Activated CD8-positive, alpha-beta T cell treated with anti-CD3 and anti-CD28 coated beads for 36 hours (primary cell): ENCODE data around the gene CELSR1. TPM values are rescaled to one million over a fixed set of nuclear protein-coding genes. Genes with fewer than 3 reads are reported as not detected.

Source experiments
- ATAC-seq: fragments of 200-7000 bp; cut with Tn5 transposase; one replicate; pipeline ENCODE4 v1.10.0; 2021; ENCODE audit warnings: mild to moderate bottlenecking, moderate library complexity
- CTCF ChIA-PET: fragments of 350-600 bp; sonication (Branson Sonifier 250); formaldehyde crosslinking; loops from one replicate; lab custom pipeline; 2021; ENCODE audit warnings: antibody characterized with exemption; lab: Charles Lee
- POLR2A ChIA-PET: fragments of 350-600 bp; sonication (Branson Sonifier 250); formaldehyde crosslinking; loops from one replicate; lab custom pipeline; 2021; ENCODE audit warnings: antibody characterized with exemption; lab: Charles Lee
- DNase-seq: peaks from one replicate; pipeline ENCODE4 v3.0.0-alpha.2; 2020
- H3K27ac Mint-ChIP-seq: one replicate; pipeline ENCODE4 v1.8.0; 2021; ENCODE audit warnings: mild to moderate bottlenecking, mixed read lengths
- H3K27me3 Mint-ChIP-seq: one replicate; pipeline ENCODE4 v1.8.0; 2021; ENCODE audit warnings: mixed read lengths
- H3K36me3 Mint-ChIP-seq: one replicate; pipeline ENCODE4 v1.8.0; 2021; ENCODE audit warnings: low read depth, mixed read lengths
- H3K4me1 Mint-ChIP-seq: one replicate; pipeline ENCODE4 v1.8.0; 2021; ENCODE audit warnings: low read depth, mixed read lengths
- H3K4me3 Mint-ChIP-seq: one replicate; pipeline ENCODE4 v1.8.0; 2021; ENCODE audit warnings: mild to moderate bottlenecking, moderate library complexity, mixed read lengths
- H3K9me3 Mint-ChIP-seq: one replicate; pipeline ENCODE4 v1.8.0; 2021; ENCODE audit warnings: mixed read lengths
- intact Hi-C: fragments of 100-400 bp; cut with micrococcal nuclease; formaldehyde crosslinking; loops from one replicate; pipeline ENCODE4 v1.10.0; 2022
- total RNA-seq, 2 experiments: library from RNA; stranded (reverse); gene quantifications; one replicate each; pipeline ENCODE4 v1.2.3, GENCODE V29; 2021
- TF ChIP-seq, protein P1 (sequence below): fragments of 200-600 bp; IDR thresholded peaks from one replicate; pipeline ENCODE4 v1.8.0; 2022; ENCODE audit warnings: antibody characterized with exemption, mild to moderate bottlenecking

CELSR1 gene
- total RNA-seq, 2 experiments from 2014 or later, result 0.25 to 0.36 TPM

GRCh38 chr22:46380069-46380468 is 157.4 kb downstream of the CELSR1 start:
- H3K36me3 Mint-ChIP-seq, result peaks cover 2% of the 10 kb centered on the region
- ChIA-PET CTCF (no interaction called here), POLR2A (no interaction called here)
- H3K27me3 Mint-ChIP-seq, result no peaks in the 10 kb centered on the region
- peaks cover 2% of the 10 kb centered on the region for H3K4me1 Mint-ChIP-seq
- TF ChIP-seq, protein P1, sequence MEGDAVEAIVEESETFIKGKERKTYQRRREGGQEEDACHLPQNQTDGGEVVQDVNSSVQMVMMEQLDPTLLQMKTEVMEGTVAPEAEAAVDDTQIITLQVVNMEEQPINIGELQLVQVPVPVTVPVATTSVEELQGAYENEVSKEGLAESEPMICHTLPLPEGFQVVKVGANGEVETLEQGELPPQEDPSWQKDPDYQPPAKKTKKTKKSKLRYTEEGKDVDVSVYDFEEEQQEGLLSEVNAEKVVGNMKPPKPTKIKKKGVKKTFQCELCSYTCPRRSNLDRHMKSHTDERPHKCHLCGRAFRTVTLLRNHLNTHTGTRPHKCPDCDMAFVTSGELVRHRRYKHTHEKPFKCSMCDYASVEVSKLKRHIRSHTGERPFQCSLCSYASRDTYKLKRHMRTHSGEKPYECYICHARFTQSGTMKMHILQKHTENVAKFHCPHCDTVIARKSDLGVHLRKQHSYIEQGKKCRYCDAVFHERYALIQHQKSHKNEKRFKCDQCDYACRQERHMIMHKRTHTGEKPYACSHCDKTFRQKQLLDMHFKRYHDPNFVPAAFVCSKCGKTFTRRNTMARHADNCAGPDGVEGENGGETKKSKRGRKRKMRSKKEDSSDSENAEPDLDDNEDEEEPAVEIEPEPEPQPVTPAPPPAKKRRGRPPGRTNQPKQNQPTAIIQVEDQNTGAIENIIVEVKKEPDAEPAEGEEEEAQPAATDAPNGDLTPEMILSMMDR, result no peak
- intact Hi-C loops, result no loop called here
- H3K27ac Mint-ChIP-seq, result no peak overlapping the region
- no peak overlapping the region for H3K4me3 Mint-ChIP-seq
- no peak for DNase-seq
- H3K9me3 Mint-ChIP-seq, result peaks cover 9% of the 10 kb centered on the region
- no peak for ATAC-seq

DNA sequence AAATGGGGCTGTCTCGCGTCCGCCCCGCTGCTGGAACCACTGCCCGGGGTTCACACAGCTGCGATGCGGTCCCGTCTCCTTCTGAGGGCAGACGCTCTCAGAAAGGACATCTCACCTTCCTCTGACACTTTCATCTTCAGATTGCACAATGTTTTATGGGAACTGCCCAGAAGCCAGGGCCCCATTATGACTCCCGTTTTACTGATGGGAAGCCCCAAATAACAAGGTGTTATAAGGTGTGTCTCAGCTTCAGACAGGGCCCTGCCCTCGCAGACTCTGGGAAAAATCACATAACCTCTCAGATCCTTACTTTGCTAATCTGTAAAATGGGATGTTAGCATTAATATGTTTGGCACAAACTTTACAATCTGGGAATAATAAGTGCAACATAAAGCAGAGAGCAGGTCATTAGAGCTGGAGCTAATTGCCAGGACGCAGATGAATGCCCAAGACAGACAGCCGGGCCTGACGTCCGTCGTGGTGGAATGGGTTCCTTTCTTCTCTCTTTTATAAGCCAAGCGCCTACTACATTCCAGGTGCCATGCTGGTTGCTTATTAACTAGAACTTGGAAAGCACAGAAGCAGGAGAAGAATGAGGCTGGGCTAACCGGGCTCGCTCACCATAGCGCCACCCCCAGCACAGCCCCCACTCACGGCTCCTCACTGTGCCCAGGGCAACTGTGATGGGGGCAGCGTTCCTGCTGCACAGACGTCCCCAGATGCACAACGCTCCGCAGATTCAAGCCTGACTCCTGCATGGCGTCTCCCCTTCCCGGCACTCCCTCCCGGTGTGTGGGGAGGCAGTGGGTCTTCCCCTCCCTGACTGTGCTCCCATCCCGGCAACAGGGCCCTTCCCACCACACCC is 158.1 kb downstream of the CELSR1 start:
- TF ChIP-seq, protein P1, result no peak
- CTCF ChIA-PET, result no interaction called here
- DNase-seq, result no peak
- no peak overlapping the region for H3K4me3 Mint-ChIP-seq
- POLR2A ChIA-PET, result no interaction called here
- peaks cover 3% of the 10 kb centered on the region for H3K36me3 Mint-ChIP-seq
- H3K9me3 Mint-ChIP-seq, result peaks cover 10% of the 10 kb centered on the region
- intact Hi-C loops, result no loop called here
- ATAC-seq, result no peak
- H3K27me3 Mint-ChIP-seq, result no peaks in the 10 kb centered on the region
- no peak overlapping the region for H3K27ac Mint-ChIP-seq
- H3K4me1 Mint-ChIP-seq, result peaks cover 5% of the 10 kb centered on the region

DNA sequence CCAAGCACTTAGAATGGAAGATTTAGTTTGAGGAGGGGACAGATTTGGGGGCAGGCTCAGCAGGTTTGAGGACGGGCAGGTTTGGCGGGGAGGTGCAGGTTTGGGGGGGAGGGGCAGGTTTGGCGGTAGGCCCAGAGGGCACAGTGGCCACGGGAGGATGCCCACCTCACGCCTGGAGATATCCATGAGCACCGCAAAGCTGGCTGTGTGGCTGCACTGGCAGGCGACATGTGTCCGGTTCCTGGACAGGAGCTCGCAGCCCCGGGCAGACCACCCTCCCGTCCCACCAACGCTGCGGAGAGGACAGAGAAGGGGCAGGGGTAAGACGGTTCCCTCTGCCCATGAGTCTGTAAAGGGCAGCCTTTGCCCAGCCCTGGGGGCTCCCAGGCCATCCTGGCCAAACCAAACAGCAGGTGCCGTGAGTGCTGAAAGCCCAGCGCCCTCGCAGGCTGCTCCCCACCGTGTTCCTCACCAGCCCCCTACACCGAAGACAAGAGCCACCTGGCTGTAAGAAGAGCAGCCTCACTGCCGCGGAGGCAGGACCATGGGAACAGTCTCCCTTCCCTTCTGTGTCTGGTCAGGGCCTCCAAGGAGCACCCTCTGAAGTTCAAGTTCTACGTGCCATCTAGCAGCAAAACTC is 158.9 kb downstream of the CELSR1 start:
- POLR2A ChIA-PET, result no interaction called here
- CTCF ChIA-PET, result no interaction called here

GRCh38 chr22:46377525-46378425 is 159.6 kb downstream of the CELSR1 start:
- Mint-ChIP-seq H3K36me3 (peaks cover 3% of the 10 kb centered on the region), H3K4me1 (peaks cover 16% of the 10 kb centered on the region), H3K4me3 (no peak overlapping the region), H3K9me3 (peaks cover 10% of the 10 kb centered on the region), H3K27ac (no peak overlapping the region), H3K27me3 (peaks cover 3% of the 10 kb centered on the region)
- TF ChIP-seq, protein P1, result no peak
- no peak for DNase-seq
- no peak for ATAC-seq
- CTCF ChIA-PET, result no interaction called here
- POLR2A ChIA-PET, result no interaction called here
- intact Hi-C loops, result no loop called here

More for the DNA sequence above, 158.9 kb downstream of the CELSR1 start:
- Mint-ChIP-seq H3K27ac (no peak overlapping the region), H3K4me3 (no peak overlapping the region), H3K4me1 (peaks cover 12% of the 10 kb centered on the region), H3K9me3 (peaks cover 10% of the 10 kb centered on the region), H3K36me3 (peaks cover 3% of the 10 kb centered on the region), H3K27me3 (peaks cover 3% of the 10 kb centered on the region)
- ATAC-seq (no peak), DNase-seq (no peak)
- intact Hi-C loops, result no loop called here
- TF ChIP-seq, protein P1, result no peak
